ENCODE measurements around the gene PEX10.

Gene PEX10

DNA sequence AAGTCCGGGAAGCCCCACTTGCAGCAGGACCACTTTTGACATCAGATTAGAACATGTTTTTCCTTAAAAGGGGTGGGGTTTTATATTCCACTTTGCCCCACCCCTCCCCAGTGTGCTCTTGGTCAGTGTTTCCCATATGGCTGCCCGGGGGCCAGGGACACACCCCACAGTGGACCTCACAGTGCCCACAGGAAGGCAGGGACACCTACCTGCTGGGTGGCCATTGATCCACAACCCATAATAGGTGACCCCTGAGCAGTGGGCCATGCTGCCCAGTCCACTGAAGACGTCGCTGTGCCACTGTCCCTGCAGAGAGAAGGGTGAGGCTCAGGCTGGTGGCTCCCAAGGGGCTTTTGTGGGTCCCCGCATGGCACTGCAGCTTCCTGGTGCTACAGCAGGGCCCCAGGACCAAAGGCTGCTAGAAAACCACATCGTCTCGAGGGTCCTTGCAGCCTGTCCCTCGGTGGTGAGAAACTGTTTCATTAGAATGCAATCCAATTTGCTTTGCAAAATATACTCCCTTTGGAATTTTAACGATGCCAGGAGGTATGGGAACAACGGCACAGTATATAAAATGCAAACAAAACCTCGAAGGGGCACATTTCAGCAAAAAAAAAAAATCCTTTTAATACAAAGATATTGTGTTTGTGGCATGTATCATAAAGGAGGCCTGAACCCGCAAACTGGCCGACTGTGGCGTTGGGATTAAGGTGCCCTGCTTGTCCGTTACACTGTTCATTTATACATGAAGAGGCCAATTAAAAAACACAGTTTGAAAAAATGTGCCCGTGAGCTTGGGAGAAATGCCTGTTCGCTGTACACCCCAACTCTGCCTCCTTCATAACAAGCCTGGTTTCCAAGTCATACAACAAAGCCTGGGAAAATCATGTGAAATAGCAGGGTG is 37.9 kb downstream of the PEX10 start:
- Histone ChIP-seq H3K4me1 (ENCODE audit: control insufficient read depth, insufficient read depth, low read length) (no peaks in the 10 kb centered on the region), H3K9me3 (ENCODE audit: control insufficient read depth in 2 of 2, low read length in 2 of 2) (no peaks in the 10 kb centered on the region), H3K9ac (ENCODE audit: low read length in 2 of 2) (no peak overlapping the region), H3K27me3 (ENCODE audit: control insufficient read depth in 1 of 2, insufficient read depth in 2 of 2, low read length in 2 of 2) (no peaks in the 10 kb centered on the region), H3K27ac (ENCODE audit: low read length) (no peak overlapping the region), H3K36me3 (ENCODE audit: control insufficient read depth in 2 of 2, insufficient read depth in 2 of 2, low read length in 2 of 2) (peaks cover 4 to 6% of the 10 kb centered on the region in 2 donors), H3K4me3 (ENCODE audit: low read length in 2 of 2) (no peak overlapping the region)

DNA sequence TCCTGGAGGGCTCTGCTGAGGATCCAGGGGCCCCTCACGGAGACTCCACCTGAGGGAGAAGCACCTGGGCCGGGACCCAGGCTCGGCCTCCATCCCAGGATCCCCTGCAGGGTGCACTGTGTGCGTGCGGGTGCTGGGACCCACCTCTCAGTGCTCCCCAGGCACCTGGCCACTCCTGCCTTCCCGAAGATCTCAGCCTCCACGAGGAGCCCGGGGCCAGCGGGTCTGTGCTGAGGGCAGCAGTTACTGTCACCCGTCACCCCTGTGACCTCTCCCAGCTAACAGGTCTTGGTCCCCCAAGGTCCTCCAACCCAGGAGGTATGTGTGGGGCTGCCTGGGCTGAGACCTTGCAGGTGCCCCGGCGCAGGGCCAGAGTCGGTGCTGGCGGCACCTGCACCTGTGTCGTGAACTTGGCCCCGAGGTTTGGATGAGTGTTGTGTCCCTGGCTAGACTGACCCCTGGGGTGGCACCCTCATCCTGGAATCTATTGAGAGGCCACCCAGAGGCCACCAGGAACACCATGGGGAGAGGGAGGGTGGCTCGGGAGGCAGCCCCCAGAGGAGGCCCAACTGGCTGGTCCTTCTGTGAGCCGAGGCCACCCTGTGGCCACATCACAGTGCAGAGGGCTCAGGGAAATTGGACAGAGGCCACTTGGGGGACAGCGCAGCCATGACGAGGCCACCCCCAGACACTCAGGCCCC is 38.7 kb downstream of the PEX10 start:
- H3K9ac ChIP-seq (ENCODE audit: low read length in 2 of 2) = no peak overlapping the region
- H3K27ac ChIP-seq (ENCODE audit: low read length) = no peak overlapping the region
- H3K27me3 ChIP-seq (ENCODE audit: control insufficient read depth in 1 of 2, insufficient read depth in 2 of 2, low read length in 2 of 2) = no peaks in the 10 kb centered on the region
- H3K4me3 ChIP-seq (ENCODE audit: low read length in 2 of 2) = no peak overlapping the region
- H3K9me3 ChIP-seq (ENCODE audit: control insufficient read depth in 2 of 2, low read length in 2 of 2) = no peaks in the 10 kb centered on the region
- peaks cover 4 to 6% of the 10 kb centered on the region in 2 donors for H3K36me3 ChIP-seq (ENCODE audit: control insufficient read depth in 2 of 2, insufficient read depth in 2 of 2, low read length in 2 of 2)
- H3K4me1 ChIP-seq (ENCODE audit: control insufficient read depth, insufficient read depth, low read length) = no peaks in the 10 kb centered on the region

DNA sequence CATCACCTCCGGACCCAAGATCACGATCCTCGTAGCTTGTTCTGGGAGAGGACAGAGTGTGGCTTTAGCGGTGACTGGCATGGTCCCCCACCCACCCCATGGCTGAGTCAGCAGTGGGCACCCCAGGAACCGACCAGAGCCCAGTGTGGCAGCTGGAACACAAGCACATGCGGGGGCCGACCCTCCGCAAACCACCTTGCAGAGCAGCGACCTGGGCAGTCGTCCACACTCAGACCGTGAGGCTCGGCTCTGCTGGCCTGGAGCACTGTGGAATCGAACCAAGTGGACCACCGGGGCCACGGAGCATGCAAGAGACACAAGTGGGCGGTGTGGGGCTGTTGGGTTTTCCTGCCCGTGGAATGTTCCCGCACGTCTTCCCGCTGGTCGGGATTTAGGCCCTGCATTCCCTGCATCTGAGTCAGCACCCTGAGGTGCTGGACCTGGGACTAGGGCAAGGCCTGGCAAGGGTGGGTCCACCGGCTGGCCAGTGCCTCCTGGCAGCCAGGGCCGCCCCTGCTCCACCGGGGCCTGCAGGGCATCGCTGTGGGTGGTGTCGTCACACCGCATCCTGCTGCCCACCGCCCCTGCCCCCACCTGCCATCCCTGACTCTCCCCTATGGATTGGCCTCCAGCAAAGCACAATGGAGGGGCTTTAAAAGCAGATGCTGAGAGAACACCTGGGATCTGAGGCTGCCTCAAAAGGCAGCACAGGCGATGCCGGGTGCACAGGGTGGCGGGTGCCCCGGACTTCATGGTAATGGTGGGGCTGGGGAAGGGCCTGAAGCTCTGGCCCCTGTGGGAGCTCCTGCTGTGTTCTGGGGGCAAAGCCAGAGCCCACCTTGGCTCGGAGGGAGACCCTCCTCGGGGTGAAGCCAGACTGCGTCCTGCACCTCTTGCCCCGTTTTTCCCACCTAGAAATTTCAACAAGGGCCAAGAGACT is 39.5 kb downstream of the PEX10 start:
- H3K4me3 ChIP-seq (ENCODE audit: low read length in 2 of 2) = no peak overlapping the region
- no peak overlapping the region for H3K9ac ChIP-seq (ENCODE audit: low read length in 2 of 2)
- peaks cover 4 to 6% of the 10 kb centered on the region in 2 donors for H3K36me3 ChIP-seq (ENCODE audit: control insufficient read depth in 2 of 2, insufficient read depth in 2 of 2, low read length in 2 of 2)
- H3K27me3 ChIP-seq (ENCODE audit: control insufficient read depth in 1 of 2, insufficient read depth in 2 of 2, low read length in 2 of 2) = no peaks in the 10 kb centered on the region
- no peaks in the 10 kb centered on the region for H3K4me1 ChIP-seq (ENCODE audit: control insufficient read depth, insufficient read depth, low read length)
- H3K27ac ChIP-seq (ENCODE audit: low read length) = no peak overlapping the region
- no peaks in the 10 kb centered on the region for H3K9me3 ChIP-seq (ENCODE audit: control insufficient read depth in 2 of 2, low read length in 2 of 2)

DNA sequence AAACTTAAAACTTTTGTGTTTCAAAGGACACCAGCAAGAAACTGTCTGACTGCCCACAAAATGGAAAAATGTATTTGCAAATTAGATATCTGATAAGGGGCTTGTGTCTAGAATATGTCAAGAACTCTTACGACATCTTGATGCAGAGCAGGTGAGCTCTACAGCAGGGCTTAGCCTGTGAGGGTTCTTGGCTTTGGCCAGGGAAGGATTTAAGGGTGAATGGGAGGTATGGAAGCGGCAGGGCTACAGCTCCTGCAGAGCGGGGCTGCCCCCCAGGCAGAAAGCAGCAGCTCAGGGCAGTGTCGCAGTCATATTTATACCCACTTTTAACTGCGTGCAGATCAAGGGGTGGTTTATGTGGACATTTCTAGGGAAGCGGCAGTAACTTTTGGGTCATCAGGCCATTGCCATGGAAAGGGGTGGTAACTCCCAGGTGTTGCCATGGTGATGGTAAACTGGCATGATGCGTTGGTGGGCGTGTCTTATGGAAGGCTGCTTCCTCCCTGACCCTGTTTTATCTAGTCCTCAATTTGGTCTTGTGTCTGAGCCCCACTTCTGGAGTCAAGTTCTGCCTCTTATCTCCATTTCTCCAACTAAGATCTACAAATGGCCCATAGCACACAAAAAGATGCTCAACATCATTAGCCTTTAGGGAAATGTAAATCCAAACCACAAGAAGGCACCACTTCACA is 44.2 kb downstream of the PEX10 start:
- H3K27ac ChIP-seq (ENCODE audit: low read length) = no peak overlapping the region
- no peaks in the 10 kb centered on the region for H3K9me3 ChIP-seq (ENCODE audit: control insufficient read depth in 2 of 2, low read length in 2 of 2)
- H3K27me3 ChIP-seq (ENCODE audit: control insufficient read depth in 1 of 2, insufficient read depth in 2 of 2, low read length in 2 of 2) = no peaks in the 10 kb centered on the region
- H3K36me3 ChIP-seq (ENCODE audit: control insufficient read depth in 2 of 2, insufficient read depth in 2 of 2, low read length in 2 of 2) = peaks cover 4 to 6% of the 10 kb centered on the region in 2 donors
- H3K4me1 ChIP-seq (ENCODE audit: control insufficient read depth, insufficient read depth, low read length) = no peaks in the 10 kb centered on the region
- H3K9ac ChIP-seq (ENCODE audit: low read length in 2 of 2) = no peak overlapping the region
- no peak overlapping the region for H3K4me3 ChIP-seq (ENCODE audit: low read length in 2 of 2)

DNA sequence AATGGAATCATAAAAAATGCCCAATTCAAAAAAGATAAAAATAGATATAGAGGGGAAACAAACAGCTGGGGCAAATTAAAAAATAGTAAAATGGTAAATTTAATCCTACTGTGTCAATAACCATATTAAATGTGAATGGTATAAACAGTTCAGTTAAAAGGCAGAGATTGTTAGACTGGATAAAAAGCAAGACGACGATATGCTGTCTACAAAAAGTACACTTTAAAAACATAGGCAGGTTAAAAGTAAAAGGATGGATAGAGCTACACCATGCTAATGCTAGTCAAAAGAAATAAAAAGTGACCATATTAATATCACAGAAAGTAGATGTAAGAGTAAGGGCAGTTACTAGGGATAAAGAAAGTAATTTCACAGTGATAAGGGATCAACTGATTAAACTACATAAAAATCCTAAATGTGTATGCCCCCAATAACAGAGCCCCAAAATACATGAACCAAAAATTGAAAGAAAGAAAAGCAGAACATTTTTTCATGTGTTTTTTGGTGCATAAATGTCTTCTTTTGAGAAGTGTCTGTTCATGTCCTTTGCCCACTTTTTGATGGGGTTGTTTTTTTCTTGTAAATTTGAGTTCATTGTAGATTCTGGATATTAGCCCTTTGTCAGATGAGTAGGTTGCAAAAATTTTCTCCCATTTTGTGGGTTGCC is 48.4 kb downstream of the PEX10 start:
- no peaks in the 10 kb centered on the region for H3K36me3 ChIP-seq (ENCODE audit: control insufficient read depth in 2 of 2, insufficient read depth in 2 of 2, low read length in 2 of 2)
- H3K4me1 ChIP-seq (ENCODE audit: control insufficient read depth, insufficient read depth, low read length) = peaks cover 10% of the 10 kb centered on the region
- H3K9me3 ChIP-seq (ENCODE audit: control insufficient read depth in 2 of 2, low read length in 2 of 2) = no peaks in the 10 kb centered on the region
- H3K9ac ChIP-seq (ENCODE audit: low read length in 2 of 2) = no peak overlapping the region
- no peaks in the 10 kb centered on the region for H3K27me3 ChIP-seq (ENCODE audit: control insufficient read depth in 1 of 2, insufficient read depth in 2 of 2, low read length in 2 of 2)
- H3K4me3 ChIP-seq (ENCODE audit: low read length in 2 of 2) = no peak overlapping the region
- H3K27ac ChIP-seq (ENCODE audit: low read length) = no peak overlapping the region

DNA sequence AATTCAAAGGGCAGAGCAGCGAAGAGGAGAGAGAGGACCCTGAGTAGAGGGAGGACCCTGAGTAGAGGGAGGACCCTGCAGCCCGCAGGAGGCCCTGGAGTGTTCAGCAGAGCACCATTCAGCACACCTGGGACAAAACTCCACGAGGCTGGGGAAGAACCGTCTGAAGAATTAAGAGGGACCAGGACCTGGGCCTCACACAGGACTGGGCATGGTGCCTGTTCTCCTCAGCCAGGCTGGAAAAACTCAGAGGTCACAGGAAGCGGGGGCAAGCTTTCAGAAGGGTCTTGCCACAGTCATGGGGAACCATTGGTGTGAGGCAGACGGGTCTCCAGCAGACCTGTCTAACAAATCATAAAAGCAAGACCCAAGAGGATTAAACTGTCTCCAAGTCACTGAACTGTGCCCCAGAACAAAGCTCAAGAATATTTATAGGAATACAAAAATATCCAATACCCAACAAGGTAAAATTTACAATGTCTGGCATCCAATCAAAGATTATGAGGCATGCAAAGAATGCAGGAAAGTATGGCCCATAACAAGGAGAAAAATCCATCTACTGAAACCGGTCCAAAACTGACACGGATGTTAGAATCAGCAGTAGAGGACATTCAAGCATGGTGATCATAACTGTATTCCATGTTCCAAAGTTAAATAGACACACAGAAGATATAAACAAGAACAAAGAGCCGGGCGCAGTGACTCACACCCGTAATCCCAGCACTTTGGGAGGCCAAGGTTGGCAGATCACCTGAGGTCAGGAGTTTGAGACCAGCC is 51.6 kb downstream of the PEX10 start:
- Histone ChIP-seq H3K36me3 (ENCODE audit: control insufficient read depth in 2 of 2, insufficient read depth in 2 of 2, low read length in 2 of 2) (no peaks in the 10 kb centered on the region), H3K4me3 (ENCODE audit: low read length in 2 of 2) (no peak overlapping the region), H3K27ac (ENCODE audit: low read length) (no peak overlapping the region), H3K4me1 (ENCODE audit: control insufficient read depth, insufficient read depth, low read length) (peaks cover 11% of the 10 kb centered on the region), H3K9ac (ENCODE audit: low read length in 2 of 2) (no peak overlapping the region), H3K9me3 (ENCODE audit: control insufficient read depth in 2 of 2, low read length in 2 of 2) (no peaks in the 10 kb centered on the region), H3K27me3 (ENCODE audit: control insufficient read depth in 1 of 2, insufficient read depth in 2 of 2, low read length in 2 of 2) (no peaks in the 10 kb centered on the region)

DNA sequence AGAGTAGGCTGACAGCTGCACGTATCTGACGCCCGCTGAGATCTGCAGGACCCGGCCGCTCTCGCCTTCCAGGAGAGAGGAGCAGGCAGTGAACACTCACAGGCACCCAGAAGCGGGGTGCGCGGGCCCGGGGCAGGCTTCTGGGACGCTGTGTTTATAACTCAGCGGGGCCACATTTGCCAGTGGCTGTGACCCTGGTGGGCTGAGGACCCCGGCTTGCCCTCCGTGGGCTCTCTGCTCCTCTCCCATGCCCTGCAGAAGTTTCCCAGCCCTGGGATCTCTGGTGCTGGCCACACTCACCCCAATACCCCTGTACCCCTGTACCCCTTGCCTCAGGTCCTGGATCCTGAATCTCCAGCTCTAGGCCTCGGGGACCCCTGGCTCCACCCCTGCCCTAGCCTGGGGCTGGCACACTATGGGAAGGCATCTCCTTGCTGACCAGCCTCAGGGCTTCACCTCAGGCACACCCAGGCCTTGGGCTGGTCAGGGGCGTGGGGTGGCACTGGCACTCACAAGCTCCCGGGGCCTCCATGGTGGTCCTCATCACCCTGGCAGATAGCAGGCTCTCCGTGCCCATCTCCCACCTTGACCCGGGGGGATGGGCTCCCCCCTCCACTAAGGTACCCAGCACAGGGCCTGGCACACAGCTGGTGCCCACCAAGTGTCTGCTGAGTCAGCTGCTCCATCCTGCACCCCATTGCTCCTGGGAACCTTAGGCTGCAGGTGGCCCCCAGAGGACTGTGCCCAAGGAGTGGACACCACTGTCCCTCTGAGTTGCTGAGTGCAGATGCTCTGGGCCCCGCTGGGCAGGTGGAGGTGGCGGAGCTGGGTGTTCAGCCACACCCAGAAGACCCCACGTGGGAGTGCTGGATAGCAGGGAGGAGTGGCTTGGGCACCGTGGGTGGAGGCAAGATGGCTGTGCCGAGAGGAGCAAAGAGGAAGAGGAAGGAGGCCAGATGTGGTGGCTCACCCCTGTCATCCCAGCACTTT is 53.4 kb downstream of the PEX10 start:
- no peaks in the 10 kb centered on the region for H3K9me3 ChIP-seq (ENCODE audit: control insufficient read depth in 2 of 2, low read length in 2 of 2)
- no peaks in the 10 kb centered on the region for H3K36me3 ChIP-seq (ENCODE audit: control insufficient read depth in 2 of 2, insufficient read depth in 2 of 2, low read length in 2 of 2)
- no peak overlapping the region for H3K9ac ChIP-seq (ENCODE audit: low read length in 2 of 2)

DNA sequence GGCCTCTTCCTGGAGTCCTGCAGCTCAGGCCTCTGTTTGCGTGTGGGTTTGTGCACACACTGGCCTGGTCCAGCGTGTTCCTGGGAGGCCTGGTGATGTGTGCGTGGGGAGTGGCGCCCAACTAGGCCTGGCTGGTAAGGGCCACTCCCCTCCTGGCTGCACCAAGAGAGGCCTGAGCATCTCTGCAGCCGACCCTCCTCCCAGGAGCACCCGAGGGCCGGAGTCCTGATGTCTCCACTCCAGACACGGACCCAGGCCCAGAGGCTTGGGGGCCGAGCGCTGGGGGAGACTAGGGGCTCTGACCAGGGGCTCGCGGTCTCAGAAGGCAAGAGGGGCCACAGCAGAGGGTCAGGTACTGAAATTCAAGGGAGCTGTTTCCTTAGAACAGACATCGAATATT is 54.3 kb downstream of the PEX10 start:
- Histone ChIP-seq H3K4me1 (ENCODE audit: control insufficient read depth, insufficient read depth, low read length) (peaks cover 28% of the 10 kb centered on the region), H3K9me3 (ENCODE audit: control insufficient read depth in 2 of 2, low read length in 2 of 2) (no peaks in the 10 kb centered on the region), H3K27ac (ENCODE audit: low read length) (no peak overlapping the region), H3K36me3 (ENCODE audit: control insufficient read depth in 2 of 2, insufficient read depth in 2 of 2, low read length in 2 of 2) (no peaks in the 10 kb centered on the region), H3K9ac (ENCODE audit: low read length in 2 of 2) (no peak overlapping the region), H3K27me3 (ENCODE audit: control insufficient read depth in 1 of 2, insufficient read depth in 2 of 2, low read length in 2 of 2) (no peaks in the 10 kb centered on the region), H3K4me3 (ENCODE audit: low read length in 2 of 2) (no peak overlapping the region)

More for the DNA sequence above, 53.4 kb downstream of the PEX10 start:
- no peaks in the 10 kb centered on the region for H3K27me3 ChIP-seq (ENCODE audit: control insufficient read depth in 1 of 2, insufficient read depth in 2 of 2, low read length in 2 of 2)
- peaks cover 23% of the 10 kb centered on the region for H3K4me1 ChIP-seq (ENCODE audit: control insufficient read depth, insufficient read depth, low read length)
- no peak overlapping the region for H3K4me3 ChIP-seq (ENCODE audit: low read length in 2 of 2)
- no peak overlapping the region for H3K27ac ChIP-seq (ENCODE audit: low read length)
